Keratinocyte (primary cell): ENCODE data around the gene TIPIN.

ENCODE experiments used
- EZH2 ChIP-seq: IDR thresholded peaks from one replicate; pipeline ENCODE4 v1.6.1; 2012; ENCODE audit warnings: inconsistent platforms, mild to moderate bottlenecking, low read length, moderate library complexity
- TF ChIP-seq, protein P1 (sequence below), 3 experiments: IDR thresholded peaks in 1 of 3; conservative IDR thresholded peaks in 1 of 3; optimal IDR thresholded peaks in 1 of 3; 2 replicates in 2 of 3; 3 replicates in 1 of 3; pipeline versions ENCODE3 to v1.5.1; 2011; ENCODE audit warnings: low read length in 3 of 3, mild to moderate bottlenecking in 3 of 3, moderate library complexity in 2 of 3, control low read depth in 1 of 3, inconsistent platforms in 1 of 3; ENCODE audit not compliant: insufficient read depth in 2 of 3; ENCODE audit errors: extremely low read depth in 1 of 3

DNA sequence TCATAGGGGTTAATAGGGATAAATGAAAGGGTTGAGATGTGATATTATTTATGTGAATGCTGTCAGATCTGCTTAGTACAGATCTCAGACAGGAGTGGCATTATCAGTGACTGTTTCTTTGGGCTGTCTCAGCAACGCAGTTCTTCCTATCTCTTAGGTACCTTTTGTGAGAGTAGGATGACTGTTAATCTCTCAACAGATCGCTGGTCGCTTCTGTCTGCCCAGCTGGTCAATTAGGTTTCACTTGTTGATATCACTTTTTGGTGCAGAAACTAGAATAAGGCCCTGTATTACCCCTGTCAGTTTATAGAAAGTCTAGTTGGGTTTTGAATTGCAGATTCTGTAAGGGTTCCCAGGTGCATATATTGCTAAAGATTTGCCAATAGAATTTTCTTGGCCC, 46.7 kb downstream of the TIPIN start:
- TF ChIP-seq, protein P1, sequence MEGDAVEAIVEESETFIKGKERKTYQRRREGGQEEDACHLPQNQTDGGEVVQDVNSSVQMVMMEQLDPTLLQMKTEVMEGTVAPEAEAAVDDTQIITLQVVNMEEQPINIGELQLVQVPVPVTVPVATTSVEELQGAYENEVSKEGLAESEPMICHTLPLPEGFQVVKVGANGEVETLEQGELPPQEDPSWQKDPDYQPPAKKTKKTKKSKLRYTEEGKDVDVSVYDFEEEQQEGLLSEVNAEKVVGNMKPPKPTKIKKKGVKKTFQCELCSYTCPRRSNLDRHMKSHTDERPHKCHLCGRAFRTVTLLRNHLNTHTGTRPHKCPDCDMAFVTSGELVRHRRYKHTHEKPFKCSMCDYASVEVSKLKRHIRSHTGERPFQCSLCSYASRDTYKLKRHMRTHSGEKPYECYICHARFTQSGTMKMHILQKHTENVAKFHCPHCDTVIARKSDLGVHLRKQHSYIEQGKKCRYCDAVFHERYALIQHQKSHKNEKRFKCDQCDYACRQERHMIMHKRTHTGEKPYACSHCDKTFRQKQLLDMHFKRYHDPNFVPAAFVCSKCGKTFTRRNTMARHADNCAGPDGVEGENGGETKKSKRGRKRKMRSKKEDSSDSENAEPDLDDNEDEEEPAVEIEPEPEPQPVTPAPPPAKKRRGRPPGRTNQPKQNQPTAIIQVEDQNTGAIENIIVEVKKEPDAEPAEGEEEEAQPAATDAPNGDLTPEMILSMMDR (optimal IDR thresholded peaks at IDR 0.05 in 1 of 3, IDR thresholded peaks at IDR 0.05 in 1 of 3, conservative IDR thresholded peaks at IDR 0.05 in 1 of 3; ENCODE audit: extremely low read depth in 1 of 3, insufficient read depth in 2 of 3, low read length in 3 of 3), result no peak
- TF ChIP-seq EZH2, result no peak
